Heart left ventricle (tissue), 16 donors: Measurements from ENCODE around the gene TM9SF1. TPM values are rescaled to one million over a fixed set of nuclear protein-coding genes. Genes with fewer than 3 reads are reported as not detected.

Source experiments
- ATAC-seq, 4 donors: fragments of 200-7000 bp; cut with Tn5 transposase; one replicate each; pipeline ENCODE4 v1.9.1; 2020 to 2022; ENCODE audit warnings: moderate library complexity in 4 of 4, mild to moderate bottlenecking in 3 of 4, moderate number of reproducible peaks in 1 of 4
- DNase-seq, 5 donors: peaks; one replicate each; pipeline ENCODE4 v3.0.0-alpha.2; 2020
- H3K27ac ChIP-seq, 12 donors: fragments of 200-600 bp; sonication (generic) in 4 of 12; one replicate each; pipeline versions ENCODE4 v1.5.0 to v1.8.0; 2016 to 2022; ENCODE audit warnings: mild to moderate bottlenecking in 2 of 12
- H3K27me3 ChIP-seq, 9 donors: fragments of 200-600 bp; sonication (generic) in 2 of 9; one replicate each; pipeline versions ENCODE4 v1.5.1 to v1.8.0; 2016 to 2022; ENCODE audit warnings: mild to moderate bottlenecking in 3 of 9
- H3K36me3 ChIP-seq, 9 donors: fragments of 200-600 bp; sonication (generic) in 2 of 9; one replicate each; pipeline versions ENCODE4 v1.5.0 to v1.8.0; 2018 to 2022; ENCODE audit warnings: mild to moderate bottlenecking in 2 of 9
- H3K4me1 ChIP-seq, 12 donors: fragments of 200-600 bp; sonication (generic) in 4 of 12; one replicate each; pipeline versions ENCODE4 v1.5.0 to v1.8.0; 2016 to 2022; ENCODE audit warnings: mild to moderate bottlenecking in 3 of 12
- H3K4me3 ChIP-seq, 12 donors: fragments of 200-600 bp; sonication (generic) in 4 of 12; one replicate each; pipeline versions ENCODE4 v1.5.0 to v1.8.0; 2017 to 2022; ENCODE audit warnings: mild to moderate bottlenecking in 9 of 12, moderate library complexity in 4 of 12
- H3K9me3 ChIP-seq, 12 donors: fragments of 200-600 bp; sonication (generic) in 4 of 12; one replicate each; pipeline versions ENCODE4 v1.5.0 to v1.8.0; 2016 to 2022; ENCODE audit warnings: mild to moderate bottlenecking in 1 of 12
- CTCF ChIP-seq, 12 donors: fragments of 200-600 bp; sonication (generic) in 4 of 12; IDR thresholded peaks; one replicate each; pipeline versions ENCODE4 v1.5.0 to v1.8.0; 2018 to 2022; ENCODE audit warnings: antibody characterized with exemption in 12 of 12, mild to moderate bottlenecking in 5 of 12
- POLR2A ChIP-seq, 2 donors: fragments of 450-650 bp; IDR thresholded peaks; one replicate each; pipeline ENCODE4 v1.6.1; 2017; ENCODE audit warnings: antibody characterized with exemption in 2 of 2, mild to moderate bottlenecking in 2 of 2, moderate library complexity in 2 of 2
- WGBS, 4 donors: extraction: QIAGEN DNeasy Blood & Tissue Kit in 2 of 4; methylation state at CpG; one replicate each; pipeline versions ENCODE4 v1.1.5 to v1.1.7; 2013 to 2018; 5-methylcytosine and 5-hydroxymethylcytosine counted together
- intact Hi-C, 10 donors: fragments of 100-400 bp; cut with DNase I; formaldehyde crosslinking; loops; one replicate each; pipeline versions ENCODE4 v1.11.1 to v1.14.2; 2022
- polyA plus RNA-seq, 2 donors: library from polyadenylated mRNA; stranded (reverse); fragments of 200-250 nt; gene quantifications; one replicate each; pipeline ENCODE4 v1.2.3, GENCODE V29; 2013
- total RNA-seq, 9 donors: library from RNA; depleted of rRNA in 2 of 9; stranded (reverse); fragments of >200 nt in 2 of 9; fragmentation: NEBNext Ultra II Directional in 3 of 9; extraction: Animal tissue kit (Norgen Biotek cat#: 25700) in 3 of 9; gene quantifications; one replicate each; pipeline versions ENCODE4 v1.1.0 to v1.2.4, GENCODE V29; 2016 to 2023
- donor health status: ischemic (EF 13 %, LVEDD 7.1; RV severe dilation, severe dysfunction).
- donor health status: healthy with polysubstance abuse.
- donor health status: DM: no; HTN: yes; CAD: no.
- donor health status: DM: no; HTN: no; CAD: no.
- donor health status: ischemic (EF 25% LVEDD 6.9; RV normal size, moderate dysfunction).
- donor health status: ischemic (EF 25% LVEDD 5.7; RV mildly dilated, moderate dysfunction).
- donor health status: healthy.
- donor health status: DM: yes; HTN: yes; CAD: no.
- donor health status: ischemic (EF 35%, LVEDD 5.7; RV mildly dilated, moderate dysfunction).
- donor health status: nonischemic (EF 11% LVEDD 7.7; RV severe dilation, severe dysfunction).
- donor health status: DM: yes; HTN: yes; CAD: no.
- donor health status: PGD.
- donor health status: ischemic (EF 29% LVEDD 5.4; RV normal size, mild dysfunction).
- donor health status: nonischemic (EF 23%, LVEDD 6.1; RV moderate dilation, normal function).

Gene TM9SF1
- total and polyA plus RNA-seq, 11 donors = 6.1 to 52.8 (median 26.3) TPM

- Histone ChIP-seq H3K9me3 (no peaks in the 10 kb centered on the region), H3K4me3 (peak overlapping the region in 2 of 12 donors; percentile 68 to 71), H3K27me3 (no peaks in the 10 kb centered on the region), H3K27ac (no peak overlapping the region), H3K4me1 (peaks cover 0 to 24% (median 14%) of the 10 kb centered on the region in 12 donors), H3K36me3 (peaks cover 4 to 70% (median 57%) of the 10 kb centered on the region in 9 donors)
- intact Hi-C loops = no loop called here
- TF ChIP-seq POLR2A (IDR thresholded peaks at IDR 0.05) = no peak
- TF ChIP-seq CTCF (IDR thresholded peaks at IDR 0.05) = no peak
- ATAC-seq = no peak
- DNase-seq = no peak
- 92 to 98% (median 93%) methylated on average over 10 of the region's 10 CpGs for WGBS, 4 donors
Measured at GRCh38 chr14:24186831-24187538, 8.3 kb downstream of the TM9SF1 start.

- no peaks in the 10 kb centered on the region for H3K9me3 ChIP-seq
- peaks cover 0 to 24% (median 14%) of the 10 kb centered on the region in 12 donors for H3K4me1 ChIP-seq
- DNase-seq = no peak
- no peaks in the 10 kb centered on the region for H3K27me3 ChIP-seq
- TF ChIP-seq CTCF (IDR thresholded peaks at IDR 0.05) (no peak), POLR2A (IDR thresholded peaks at IDR 0.05) (no peak)
- WGBS, 4 donors = 85 to 97% (median 94%) methylated on average over 6 to 11 of the region's 11 CpGs
- peaks cover 4 to 72% (median 59%) of the 10 kb centered on the region in 9 donors for H3K36me3 ChIP-seq
- intact Hi-C loops = no loop called here
- no peak overlapping the region for H3K4me3 ChIP-seq
- no peak for ATAC-seq
- H3K27ac ChIP-seq = no peak overlapping the region
Measured at GRCh38 chr14:24185741-24186140, 9.5 kb downstream of the TM9SF1 start.

GRCh38 chr14:24185026-24185425 lies 10.2 kb downstream of the TM9SF1 start:
- intact Hi-C loops = no loop called here
- ATAC-seq (no peak), DNase-seq (no peak)
- peaks cover 4 to 76% (median 57%) of the 10 kb centered on the region in 9 donors for H3K36me3 ChIP-seq
- H3K4me3 ChIP-seq = no peak overlapping the region
- TF ChIP-seq POLR2A (IDR thresholded peaks at IDR 0.05) = no peak
- no peak for TF ChIP-seq CTCF (IDR thresholded peaks at IDR 0.05)
- H3K9me3 ChIP-seq = no peaks in the 10 kb centered on the region
- H3K27ac ChIP-seq = no peak overlapping the region
- WGBS, 4 donors = 94 to 97% (median 95%) methylated on average over 7 of the region's 7 CpGs
- H3K4me1 ChIP-seq = peaks cover 0 to 31% (median 17%) of the 10 kb centered on the region in 12 donors
- no peaks in the 10 kb centered on the region for H3K27me3 ChIP-seq

GRCh38 chr14:24184104-24184970 lies 10.9 kb downstream of the TM9SF1 start:
- intact Hi-C loops = no loop called here
- peaks cover 4 to 78% (median 62%) of the 10 kb centered on the region in 9 donors for H3K36me3 ChIP-seq
- H3K9me3 ChIP-seq = no peaks in the 10 kb centered on the region
- H3K4me3 ChIP-seq = no peak overlapping the region
- DNase-seq = peak in 1 of 5 donors; percentile 18
- no peaks in the 10 kb centered on the region for H3K27me3 ChIP-seq
- ATAC-seq = no peak
- peaks cover 0 to 34% (median 21%) of the 10 kb centered on the region in 12 donors for H3K4me1 ChIP-seq
- H3K27ac ChIP-seq = no peak overlapping the region
- 81 to 88% (median 88%) methylated on average over 14 to 19 of the region's 19 CpGs for WGBS, 4 donors
- TF ChIP-seq CTCF (IDR thresholded peaks at IDR 0.05) (no peak), POLR2A (IDR thresholded peaks at IDR 0.05) (no peak)
